ENCODE data around the gene STAC3. TPM values are rescaled to one million over a fixed set of nuclear protein-coding genes. Genes with fewer than 3 reads are reported as not detected.

The STAC3 gene
- total and polyA plus RNA-seq, 9 of the 15 experiments (the other 6 are each of a cell fraction or from before 2014, with no cell fraction given): 0.45 to 6.4 (median 3.3) TPM

GRCh38 chr12:57240066-57240921 is 10.7 kb downstream of the STAC3 start (continued):
- TF ChIP-seq OTX1 (CRISPR knock-in tag; IDR thresholded peaks at IDR 0.05) (no peak), CLOCK (CRISPR knock-in tag; IDR thresholded peaks at IDR 0.05; ENCODE audit: borderline replicate concordance) (no peak), CBX2 (IDR thresholded peaks at IDR 0.05; ENCODE audit: insufficient read depth, low read length, poor library complexity, severe bottlenecking) (no peak), ZNF75A (CRISPR knock-in tag; IDR thresholded peaks at IDR 0.05) (no peak), ATF2 (CRISPR knock-in tag; IDR thresholded peaks at IDR 0.05) (no peak), CHD4 (IDR thresholded peaks at IDR 0.05; ENCODE audit: insufficient read depth, insufficient replicate concordance, low read depth, low read length, poor library complexity, severe bottlenecking) (no peak), NR4A1 (CRISPR knock-in tag; IDR thresholded peaks at IDR 0.05) (no peak), NR4A1 (tag; IDR thresholded peaks at IDR 0.05) (no peak), BRF2 (IDR thresholded peaks at IDR 0.05; ENCODE audit: borderline replicate concordance, insufficient read depth, insufficient read length) (no peak), GTF2B (IDR thresholded peaks at IDR 0.05; ENCODE audit: extremely low read depth, insufficient read length) (no peak), ZBTB43 (CRISPR knock-in tag; IDR thresholded peaks at IDR 0.05) (no peak), CCAR2 (IDR thresholded peaks at IDR 0.05; ENCODE audit: low read depth, low read length) (no peak), GTF2A2 (tag; IDR thresholded peaks at IDR 0.05) (no peak), CTCFL (IDR thresholded peaks at IDR 0.05; ENCODE audit: borderline replicate concordance, insufficient read depth, low read depth, low read length, poor library complexity, severe bottlenecking) (peak; percentile 23)
